Measurements from ENCODE around the gene GNAT2.

Gene GNAT2

GRCh38 chr1:109657970-109658369, 38.6 kb upstream of the GNAT2 start (continued):
- TF ChIP-seq, protein P1, sequence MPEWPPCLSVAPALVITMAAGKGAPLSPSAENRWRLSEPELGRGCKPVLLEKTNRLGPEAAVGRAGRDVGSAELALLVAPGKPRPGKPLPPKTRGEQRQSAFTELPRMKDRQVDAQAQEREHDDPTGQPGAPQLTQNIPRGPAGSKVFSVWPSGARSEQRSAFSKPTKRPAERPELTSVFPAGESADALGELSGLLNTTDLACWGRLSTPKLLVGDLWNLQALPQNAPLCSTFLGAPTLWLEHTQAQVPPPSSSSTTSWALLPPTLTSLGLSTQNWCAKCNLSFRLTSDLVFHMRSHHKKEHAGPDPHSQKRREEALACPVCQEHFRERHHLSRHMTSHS (tag by site-specific recombination; IDR thresholded peaks at IDR 0.05), result no peak
- TF ChIP-seq ZNF530 (tag by site-specific recombination; IDR thresholded peaks at IDR 0.05; ENCODE audit: low read depth), result no peak
- no peak for TF ChIP-seq ZNF138 (tag by site-specific recombination; IDR thresholded peaks at IDR 0.05; ENCODE audit: borderline replicate concordance)
- TF ChIP-seq ZNF266 (tag by site-specific recombination; IDR thresholded peaks at IDR 0.05; ENCODE audit: low read depth), result no peak
- no peak for TF ChIP-seq ZNF561 (tag by site-specific recombination; IDR thresholded peaks at IDR 0.05; ENCODE audit: borderline replicate concordance)
- no peak for TF ChIP-seq ZNF510 (tag by site-specific recombination; IDR thresholded peaks at IDR 0.05; ENCODE audit: insufficient replicate concordance)

DNA sequence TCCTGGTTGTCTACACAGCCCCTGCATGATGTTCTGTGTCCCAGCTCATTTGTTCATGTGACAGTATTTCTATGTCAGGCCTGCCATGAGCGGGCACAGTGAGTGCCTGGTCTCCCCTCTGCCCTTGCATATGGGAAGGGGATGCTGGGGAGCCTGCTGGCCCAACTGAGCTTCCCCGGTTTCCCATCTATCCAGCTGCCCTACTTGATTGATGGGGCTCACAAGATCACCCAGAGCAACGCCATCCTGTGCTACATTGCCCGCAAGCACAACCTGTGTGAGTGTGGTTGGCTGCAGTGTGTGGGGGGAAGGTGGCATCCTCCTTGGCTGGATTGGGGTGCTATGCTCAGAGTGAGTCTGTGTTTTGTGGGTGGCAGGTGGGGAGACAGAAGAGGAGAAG, 38.0 kb upstream of the GNAT2 start:
- CTCF ChIA-PET, result interaction anchor here (0.6 to 5.8 kb wide), 5 partner anchors 9 to 118 kb away, joined by 3 to 27 read pairs (median 4); no protein-coding TSS in a partner anchor
- Histone ChIP-seq H3K4me3 (ENCODE audit: low read depth, low read length) (no peak overlapping the region), H3K36me3 (ENCODE audit: control insufficient read depth in 2 of 2, insufficient read depth in 1 of 2, low read length in 2 of 2) (no peaks in the 10 kb centered on the region), H3K27ac (ENCODE audit: extremely low read depth, low read depth, low read length) (no peak overlapping the region), H3K4me1 (ENCODE audit: control insufficient read depth, insufficient read depth, low read length) (no peaks in the 10 kb centered on the region), H3K9me3 (ENCODE audit: control insufficient read depth, insufficient read depth, low read depth, low read length) (no peaks in the 10 kb centered on the region)
- TF ChIP-seq ZNF140 (tag by site-specific recombination; IDR thresholded peaks at IDR 0.05) (no peak), ZEB2 (tag by site-specific recombination; IDR thresholded peaks at IDR 0.05) (no peak), ZNF621 (tag by site-specific recombination; IDR thresholded peaks at IDR 0.05) (no peak), SP7 (tag by site-specific recombination; IDR thresholded peaks at IDR 0.05) (no peak), ZNF341 (tag by site-specific recombination; IDR thresholded peaks at IDR 0.05; ENCODE audit: low read depth) (no peak), ZNF514 (tag by site-specific recombination; IDR thresholded peaks at IDR 0.05) (no peak), ZBTB20 (tag by site-specific recombination; IDR thresholded peaks at IDR 0.05) (no peak), HOXA7 (CRISPR knock-in tag; IDR thresholded peaks at IDR 0.05; ENCODE audit: borderline replicate concordance) (no peak), ZNF416 (tag by site-specific recombination; IDR thresholded peaks at IDR 0.05) (no peak)
- TF ChIP-seq, protein P2, sequence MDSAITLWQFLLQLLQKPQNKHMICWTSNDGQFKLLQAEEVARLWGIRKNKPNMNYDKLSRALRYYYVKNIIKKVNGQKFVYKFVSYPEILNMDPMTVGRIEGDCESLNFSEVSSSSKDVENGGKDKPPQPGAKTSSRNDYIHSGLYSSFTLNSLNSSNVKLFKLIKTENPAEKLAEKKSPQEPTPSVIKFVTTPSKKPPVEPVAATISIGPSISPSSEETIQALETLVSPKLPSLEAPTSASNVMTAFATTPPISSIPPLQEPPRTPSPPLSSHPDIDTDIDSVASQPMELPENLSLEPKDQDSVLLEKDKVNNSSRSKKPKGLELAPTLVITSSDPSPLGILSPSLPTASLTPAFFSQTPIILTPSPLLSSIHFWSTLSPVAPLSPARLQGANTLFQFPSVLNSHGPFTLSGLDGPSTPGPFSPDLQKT (IDR thresholded peaks at IDR 0.05; ENCODE audit: borderline replicate concordance, low read depth, low read length), result no peak
- POLR2A ChIA-PET, result no interaction called here

GRCh38 chr1:109655615-109656519, 36.5 kb upstream of the GNAT2 start, which contains the start of gene GSTM4:
Gene GSTM4 (plus strand): TSS chr1:109656099. CDS start chr1:109656390, 291 bp downstream.
- Histone ChIP-seq H3K4me1 (ENCODE audit: control insufficient read depth, insufficient read depth, low read length) (no peaks in the 10 kb centered on the region), H3K27ac (ENCODE audit: extremely low read depth, low read depth, low read length) (no peak within 1 kb of the TSS)
- CTCF ChIA-PET, result interaction anchor here (1.0 kb wide), 1 partner anchor 14 kb away, joined by 5 read pairs; no protein-coding TSS in a partner anchor
- TF ChIP-seq ZNF654 (tag by site-specific recombination; IDR thresholded peaks at IDR 0.05; ENCODE audit: low read depth), result no peak
- TF ChIP-seq ZNF747 (tag by site-specific recombination; IDR thresholded peaks at IDR 0.05), result no peak
- no peak for TF ChIP-seq MEIS1 (CRISPR knock-in tag; IDR thresholded peaks at IDR 0.05; ENCODE audit: borderline replicate concordance)
- no peak for TF ChIP-seq ZNF580 (tag by site-specific recombination; IDR thresholded peaks at IDR 0.05)
- TF ChIP-seq PRDM4 (tag by site-specific recombination; IDR thresholded peaks at IDR 0.05), result no peak
- no peak for TF ChIP-seq PATZ1 (tag by site-specific recombination; IDR thresholded peaks at IDR 0.05)
- TF ChIP-seq ZNF658 (tag by site-specific recombination; IDR thresholded peaks at IDR 0.05), result no peak
- no peak for TF ChIP-seq ZNF510 (tag by site-specific recombination; IDR thresholded peaks at IDR 0.05; ENCODE audit: insufficient replicate concordance)
- TF ChIP-seq YY2 (tag by site-specific recombination; IDR thresholded peaks at IDR 0.05), result no peak
- no peak for TF ChIP-seq ZFP41 (tag by site-specific recombination; IDR thresholded peaks at IDR 0.05; ENCODE audit: borderline replicate concordance)
- TF ChIP-seq ZNF211 (tag by site-specific recombination; IDR thresholded peaks at IDR 0.05; ENCODE audit: low read depth), result no peak

More at GRCh38 chr1:109655615-109656519, 36.5 kb upstream of the GNAT2 start, which contains the start of gene GSTM4:
- Histone ChIP-seq H3K9me3 (ENCODE audit: control insufficient read depth, insufficient read depth, low read depth, low read length) (no peaks in the 10 kb centered on the region), H3K4me3 (ENCODE audit: low read depth, low read length) (no peak within 1 kb of the TSS), H3K36me3 (ENCODE audit: control insufficient read depth in 2 of 2, insufficient read depth in 1 of 2, low read length in 2 of 2) (no peaks in the 10 kb centered on the region)
- POLR2A ChIA-PET, result no interaction called here
